Measurements from ENCODE around the gene XPR1.

- no peak for TF ChIP-seq CTCF (IDR thresholded peaks at IDR 0.05; ENCODE audit: low read depth, low read length)
- no peak for TF ChIP-seq MYC (IDR thresholded peaks at IDR 0.05; ENCODE audit: low read depth, low read length)
These were observed 11.0 kb downstream of the XPR1 start for GRCh38 chr1:180642781-180643180.
